Activated naive CD8-positive, alpha-beta T cell treated with anti-CD3 and anti-CD28 coated beads for 36 hours (primary cell): ENCODE measurements around the gene COG7. TPM values are rescaled to one million over a fixed set of nuclear protein-coding genes. Genes with fewer than 3 reads are reported as not detected.

ENCODE experiments used
- DNase-seq: peaks from one replicate; pipeline ENCODE4 v3.0.0; 2021
- H3K27ac Mint-ChIP-seq: one replicate; pipeline ENCODE4 v1.8.0; 2022; ENCODE audit warnings: mild to moderate bottlenecking, moderate library complexity, mixed read lengths
- H3K27me3 Mint-ChIP-seq: one replicate; pipeline ENCODE4 v1.8.0; 2022; ENCODE audit warnings: mild to moderate bottlenecking, mixed read lengths
- H3K36me3 Mint-ChIP-seq: one replicate; pipeline ENCODE4 v1.8.0; 2021; ENCODE audit warnings: mild to moderate bottlenecking, mixed read lengths
- H3K4me1 Mint-ChIP-seq: one replicate; pipeline ENCODE4 v1.8.0; 2021; ENCODE audit warnings: mixed read lengths
- H3K4me3 Mint-ChIP-seq: one replicate; pipeline ENCODE4 v1.8.0; 2022; ENCODE audit warnings: mild to moderate bottlenecking, moderate library complexity, mixed read lengths
- H3K9me3 Mint-ChIP-seq: one replicate; pipeline ENCODE4 v1.8.0; 2022; ENCODE audit warnings: mixed read lengths
- total RNA-seq, 2 experiments: library from RNA; stranded (reverse); gene quantifications; one replicate each; pipeline ENCODE4 v1.2.3, GENCODE V29; 2021

COG7 gene
- total RNA-seq: 10 to 100 TPM; 14.0 to 14.1 TPM

DNA sequence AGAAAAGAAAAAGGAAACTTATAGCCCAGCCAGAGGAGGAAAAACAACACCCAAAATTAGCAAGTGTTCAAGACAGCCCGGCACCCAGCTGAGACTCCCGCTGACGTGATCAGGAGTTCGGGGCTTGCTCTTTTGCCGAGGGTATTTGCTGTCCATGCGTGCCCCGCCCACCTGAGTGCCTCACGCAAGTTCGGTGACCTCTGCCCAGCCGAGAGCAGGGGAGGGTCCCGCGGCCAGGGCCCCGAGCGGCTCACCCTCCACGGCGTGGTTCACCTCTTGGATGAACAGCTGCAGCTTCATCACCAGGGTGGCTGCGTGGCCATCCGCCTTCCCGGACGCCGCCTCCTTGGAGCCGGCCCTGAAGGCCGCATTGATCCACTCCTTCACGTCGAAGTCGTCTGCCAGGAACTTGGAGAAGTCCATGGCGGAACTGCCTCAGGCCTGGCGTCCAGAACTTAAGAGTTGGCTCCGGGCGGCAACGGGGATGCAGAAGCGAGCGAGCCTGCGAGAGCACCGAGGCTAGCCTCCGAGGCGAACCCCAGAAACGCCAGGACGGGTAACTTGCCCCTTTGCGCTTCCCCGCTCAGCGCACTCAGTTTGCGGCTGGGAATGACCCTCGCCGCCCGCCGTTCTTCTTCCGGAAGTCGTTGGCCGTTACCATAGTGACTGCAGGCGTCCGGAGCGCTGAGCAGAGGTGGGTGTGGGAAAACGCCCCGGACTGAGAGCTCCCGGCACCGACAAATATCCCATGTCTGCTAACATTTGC is at the start of gene COG7:
TSS of gene COG7 (minus strand) at position 618 of the 766 bp plus-strand sequence. CDS start at position 423, 195 bp downstream.
- Mint-ChIP-seq H3K27ac (peak within 1 kb of the TSS; percentile 87), H3K4me3 (peak within 1 kb of the TSS; percentile 98), H3K4me1 (peaks cover 28% of the 10 kb centered on the region), H3K9me3 (no peaks in the 10 kb centered on the region), H3K36me3 (peaks cover 2% of the 10 kb centered on the region), H3K27me3 (no peaks in the 10 kb centered on the region)
- DNase-seq: peak; percentile 88

GRCh38 chr16:23502466-23502865 is 49.5 kb upstream of the COG7 start:
- Mint-ChIP-seq H3K4me3 (no peak overlapping the region), H3K27me3 (no peaks in the 10 kb centered on the region), H3K36me3 (peaks cover 12% of the 10 kb centered on the region), H3K4me1 (peaks cover 41% of the 10 kb centered on the region), H3K27ac (no peak overlapping the region), H3K9me3 (no peaks in the 10 kb centered on the region)
- DNase-seq: no peak

GRCh38 chr16:23501291-23501690 is 48.3 kb upstream of the COG7 start:
- no peaks in the 10 kb centered on the region for H3K27me3 Mint-ChIP-seq
- H3K27ac Mint-ChIP-seq: no peak overlapping the region
- peaks cover 7% of the 10 kb centered on the region for H3K36me3 Mint-ChIP-seq
- H3K4me3 Mint-ChIP-seq: no peak overlapping the region
- DNase-seq: no peak
- no peaks in the 10 kb centered on the region for H3K9me3 Mint-ChIP-seq
- peaks cover 38% of the 10 kb centered on the region for H3K4me1 Mint-ChIP-seq

DNA sequence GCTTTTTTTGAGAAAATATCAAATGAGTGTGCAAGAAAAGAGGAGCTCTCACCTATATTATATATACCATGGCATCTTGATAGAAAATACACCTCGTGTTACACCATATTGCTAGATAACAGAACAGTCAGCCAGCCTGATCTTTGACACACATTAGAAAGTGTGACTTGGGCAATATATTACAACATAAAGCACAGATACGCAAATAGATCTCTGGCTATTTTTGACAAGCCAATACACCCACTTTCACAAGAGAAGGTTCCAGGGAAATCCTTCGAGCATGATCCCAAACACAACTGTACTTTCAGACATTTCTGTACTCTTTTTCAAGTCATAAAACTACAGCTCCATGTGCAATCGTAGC is 47.9 kb upstream of the COG7 start:
- H3K36me3 Mint-ChIP-seq: peaks cover 3% of the 10 kb centered on the region
- H3K4me3 Mint-ChIP-seq: no peak overlapping the region
- no peak overlapping the region for H3K27ac Mint-ChIP-seq
- H3K9me3 Mint-ChIP-seq: no peaks in the 10 kb centered on the region
- DNase-seq: no peak
- peaks cover 34% of the 10 kb centered on the region for H3K4me1 Mint-ChIP-seq
- H3K27me3 Mint-ChIP-seq: no peaks in the 10 kb centered on the region

DNA sequence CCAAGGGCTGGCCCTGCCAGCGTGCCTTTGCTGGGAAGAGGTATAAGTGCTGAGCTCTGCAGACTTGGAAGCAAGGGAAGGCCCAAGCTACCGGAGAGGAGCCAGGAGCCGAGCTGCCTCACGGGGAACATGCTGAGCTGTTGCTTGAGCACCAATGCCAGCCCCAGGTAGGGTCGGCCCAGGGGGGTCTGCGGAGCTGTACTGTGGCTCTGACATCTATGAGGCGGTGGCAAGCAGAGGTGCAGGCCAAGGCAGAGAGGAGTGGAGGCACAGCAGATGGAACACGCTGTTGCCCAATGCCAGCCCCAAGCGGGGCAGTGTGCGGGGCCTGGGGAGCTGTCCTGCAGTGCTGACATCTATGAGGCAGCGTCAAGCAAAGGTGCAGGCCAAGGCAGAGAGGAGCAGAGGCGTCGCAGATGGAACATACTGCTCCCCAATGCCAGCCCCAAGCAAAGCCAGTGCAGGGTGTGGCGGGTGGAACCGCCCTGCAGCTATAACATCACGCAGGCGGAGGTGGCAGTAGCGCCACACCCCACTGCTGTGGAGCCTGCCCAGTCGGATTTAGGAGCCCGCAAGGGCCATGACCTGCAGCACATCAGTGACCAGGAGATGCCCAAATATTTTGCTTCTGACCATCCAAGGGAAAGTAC is 47.3 kb upstream of the COG7 start:
- H3K9me3 Mint-ChIP-seq: no peaks in the 10 kb centered on the region
- no peak overlapping the region for H3K27ac Mint-ChIP-seq
- peaks cover 3% of the 10 kb centered on the region for H3K36me3 Mint-ChIP-seq
- no peak overlapping the region for H3K4me3 Mint-ChIP-seq
- DNase-seq: no peak
- peaks cover 30% of the 10 kb centered on the region for H3K4me1 Mint-ChIP-seq
- no peaks in the 10 kb centered on the region for H3K27me3 Mint-ChIP-seq

- Mint-ChIP-seq H3K9me3 (no peaks in the 10 kb centered on the region), H3K27me3 (no peaks in the 10 kb centered on the region), H3K27ac (no peak overlapping the region), H3K4me3 (no peak overlapping the region), H3K36me3 (peaks cover 3% of the 10 kb centered on the region), H3K4me1 (peaks cover 25% of the 10 kb centered on the region)
- DNase-seq: no peak
Measured at GRCh38 chr16:23499801-23500200, 46.8 kb upstream of the COG7 start.

DNA sequence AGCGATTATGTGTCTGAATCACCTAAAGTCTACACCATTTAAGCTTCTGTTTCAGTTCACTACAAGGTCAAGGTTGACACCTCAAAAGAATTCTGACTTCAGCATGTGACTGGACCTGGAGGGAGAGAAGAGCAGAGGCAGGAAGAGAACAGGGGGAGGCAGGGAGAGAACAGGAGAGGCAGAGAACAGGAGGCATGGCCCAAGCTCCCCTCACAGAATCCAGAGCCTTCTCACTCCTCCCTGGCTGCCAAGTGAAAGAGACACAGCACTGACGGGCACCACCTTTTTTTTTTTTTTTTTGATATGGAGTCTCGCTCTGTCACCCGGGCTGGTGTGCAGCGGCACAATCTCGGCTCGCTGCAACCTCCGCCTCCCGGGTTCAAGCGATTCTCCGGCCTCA is 45.9 kb upstream of the COG7 start:
- Mint-ChIP-seq H3K36me3 (peaks cover 3% of the 10 kb centered on the region), H3K27ac (peak overlapping the region; percentile 14)

GRCh38 chr16:23497543-23497868 is 44.5 kb upstream of the COG7 start:
- H3K4me1 Mint-ChIP-seq: peaks cover 15% of the 10 kb centered on the region
- peak overlapping the region; percentile 32 for H3K27ac Mint-ChIP-seq
- no peak overlapping the region for H3K4me3 Mint-ChIP-seq
- DNase-seq: no peak
- no peaks in the 10 kb centered on the region for H3K27me3 Mint-ChIP-seq
- H3K9me3 Mint-ChIP-seq: no peaks in the 10 kb centered on the region
- peaks cover 3% of the 10 kb centered on the region for H3K36me3 Mint-ChIP-seq

More for the DNA sequence above, 45.9 kb upstream of the COG7 start:
- no peak overlapping the region for H3K4me3 Mint-ChIP-seq
- DNase-seq: no peak
- H3K4me1 Mint-ChIP-seq: peaks cover 19% of the 10 kb centered on the region
- no peaks in the 10 kb centered on the region for H3K27me3 Mint-ChIP-seq
- no peaks in the 10 kb centered on the region for H3K9me3 Mint-ChIP-seq

DNA sequence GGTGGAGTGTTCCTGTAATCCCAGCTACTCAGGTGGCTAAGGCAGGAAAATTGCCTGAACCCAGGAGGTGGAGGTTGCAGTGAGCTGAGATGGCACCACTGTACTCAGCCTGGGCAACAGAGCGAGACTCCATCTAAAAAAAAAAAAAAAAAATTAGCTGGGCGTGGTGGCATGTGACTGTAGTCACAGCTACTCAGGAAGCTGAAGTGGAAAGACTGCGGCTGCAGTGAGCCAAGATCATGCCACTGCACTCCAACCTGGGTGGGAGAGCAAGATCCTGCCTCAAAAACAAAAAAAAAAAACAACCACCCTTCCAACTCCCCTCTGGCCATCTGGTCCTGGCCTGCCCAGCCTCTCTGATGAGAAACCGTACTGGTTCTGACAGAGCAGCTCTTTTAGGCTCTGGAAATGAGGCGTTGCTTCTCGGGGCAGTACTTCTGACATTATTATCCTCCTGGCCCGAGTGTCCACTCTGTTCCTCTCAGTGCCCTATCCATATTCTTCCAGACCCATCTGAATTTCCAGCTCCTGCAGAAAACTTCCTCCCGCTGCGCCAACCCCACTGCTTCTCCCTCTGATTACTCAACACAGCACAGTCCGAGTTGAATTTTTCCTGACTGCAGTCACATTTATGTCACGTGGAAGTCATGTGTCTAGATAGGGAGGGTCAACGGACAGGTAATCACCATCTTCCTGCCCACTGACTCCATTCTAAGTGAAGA is 44.0 kb upstream of the COG7 start:
- H3K4me3 Mint-ChIP-seq: no peak overlapping the region
- H3K27me3 Mint-ChIP-seq: no peaks in the 10 kb centered on the region
- DNase-seq: no peak
- H3K4me1 Mint-ChIP-seq: peaks cover 11% of the 10 kb centered on the region
- H3K9me3 Mint-ChIP-seq: no peaks in the 10 kb centered on the region
- H3K27ac Mint-ChIP-seq: peak overlapping the region; percentile 32
- peaks cover 6% of the 10 kb centered on the region for H3K36me3 Mint-ChIP-seq

DNA sequence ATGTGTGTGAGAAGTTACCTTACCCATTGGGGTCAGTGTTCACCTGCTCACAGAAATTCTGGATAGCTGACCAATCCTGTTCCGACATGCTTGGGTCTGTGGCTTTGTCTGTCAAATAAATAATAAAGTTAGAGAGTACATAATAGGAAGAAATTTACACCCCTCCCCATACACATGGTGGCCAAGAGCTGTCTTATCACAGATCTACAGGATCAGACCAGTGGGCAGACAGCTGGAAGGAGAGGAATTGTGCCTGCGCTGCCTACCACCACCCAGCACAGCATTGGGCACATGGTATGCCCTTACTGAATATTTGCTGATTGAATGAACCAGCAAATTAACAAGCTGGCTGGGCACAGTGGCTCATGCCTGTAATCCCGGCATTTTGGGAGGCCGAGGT is 42.7 kb upstream of the COG7 start:
- no peak for DNase-seq
- H3K36me3 Mint-ChIP-seq: peaks cover 9% of the 10 kb centered on the region
- peaks cover 9% of the 10 kb centered on the region for H3K4me1 Mint-ChIP-seq
- no peaks in the 10 kb centered on the region for H3K9me3 Mint-ChIP-seq
- no peak overlapping the region for H3K27ac Mint-ChIP-seq
- no peak overlapping the region for H3K4me3 Mint-ChIP-seq
- H3K27me3 Mint-ChIP-seq: no peaks in the 10 kb centered on the region

DNA sequence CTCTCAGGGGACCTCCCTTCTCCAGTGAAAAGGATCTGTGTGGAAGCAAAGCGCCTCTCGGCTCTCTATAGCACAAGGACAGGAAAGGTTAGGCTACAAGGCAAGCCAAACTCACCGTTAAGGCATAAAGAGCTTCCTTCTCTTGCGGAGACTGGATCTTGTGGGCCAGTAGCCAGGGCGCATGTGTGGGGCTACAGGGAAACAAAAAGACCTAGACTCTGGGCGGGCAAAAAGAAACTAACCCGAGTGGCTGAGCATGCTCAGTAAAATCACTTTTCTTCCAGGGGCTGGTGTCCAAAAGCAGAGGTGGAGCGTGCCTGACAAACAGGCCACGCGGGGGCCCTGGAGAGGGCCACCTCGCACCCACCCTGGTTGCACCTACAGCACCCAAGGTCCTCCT is 41.2 kb upstream of the COG7 start:
- Mint-ChIP-seq H3K27ac (no peak overlapping the region), H3K27me3 (no peaks in the 10 kb centered on the region)
- no peak for DNase-seq

DNA sequence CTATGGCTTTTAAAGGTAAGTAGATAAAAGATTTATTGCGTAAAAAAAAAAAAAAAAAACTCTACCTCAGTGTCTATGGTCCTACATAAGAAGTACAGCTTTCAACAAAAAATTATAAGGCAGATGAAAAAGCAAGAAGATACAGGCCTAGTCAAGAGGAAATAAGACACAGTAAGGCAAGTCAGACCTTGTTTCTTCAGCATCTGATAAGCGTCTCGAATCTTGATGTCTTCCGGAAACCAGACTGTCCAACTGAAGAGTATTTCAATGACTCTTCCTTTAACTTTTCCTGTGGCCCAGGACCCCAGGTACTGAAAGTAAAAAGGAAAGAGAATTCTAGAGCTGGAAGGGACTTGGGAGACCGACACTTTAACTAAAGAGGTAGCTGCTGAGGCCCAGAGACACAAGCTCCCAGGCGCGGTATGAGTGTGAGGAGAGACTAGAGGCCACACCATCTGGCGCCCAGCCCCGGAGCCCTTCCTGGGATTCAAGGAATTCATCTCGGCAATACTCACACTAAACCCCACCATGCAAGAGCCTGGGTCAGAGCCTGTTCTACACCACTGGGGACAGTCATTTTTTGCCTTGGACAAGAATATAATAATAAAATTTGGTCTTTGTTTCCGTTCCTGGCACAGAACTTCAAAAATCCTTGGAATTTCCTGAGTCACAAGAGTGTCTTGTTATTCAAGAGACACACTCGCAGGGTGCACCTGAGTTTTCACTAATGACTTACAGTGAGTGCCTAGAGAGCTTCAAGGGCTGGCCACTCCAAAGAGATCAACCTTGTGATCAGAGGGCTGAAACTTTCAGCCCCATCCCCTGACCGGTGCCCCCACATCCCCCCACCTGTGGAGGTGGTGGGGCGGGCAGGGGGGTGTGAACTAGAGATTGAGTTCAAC is 38.8 kb upstream of the COG7 start:
- H3K36me3 Mint-ChIP-seq: peaks cover 11% of the 10 kb centered on the region
- no peaks in the 10 kb centered on the region for H3K27me3 Mint-ChIP-seq
- no peak overlapping the region for H3K27ac Mint-ChIP-seq
- H3K9me3 Mint-ChIP-seq: no peaks in the 10 kb centered on the region
- no peaks in the 10 kb centered on the region for H3K4me1 Mint-ChIP-seq
- H3K4me3 Mint-ChIP-seq: no peak overlapping the region
- DNase-seq: no peak

More for the DNA sequence above, 41.2 kb upstream of the COG7 start:
- Mint-ChIP-seq H3K4me1 (peaks cover 8% of the 10 kb centered on the region), H3K4me3 (no peak overlapping the region), H3K9me3 (no peaks in the 10 kb centered on the region), H3K36me3 (peaks cover 14% of the 10 kb centered on the region)

- no peaks in the 10 kb centered on the region for H3K4me1 Mint-ChIP-seq
- no peaks in the 10 kb centered on the region for H3K27me3 Mint-ChIP-seq
- no peak for DNase-seq
- no peak overlapping the region for H3K27ac Mint-ChIP-seq
- H3K9me3 Mint-ChIP-seq: no peaks in the 10 kb centered on the region
- H3K4me3 Mint-ChIP-seq: no peak overlapping the region
- peaks cover 19% of the 10 kb centered on the region for H3K36me3 Mint-ChIP-seq
Measured at GRCh38 chr16:23486480-23486879, 33.5 kb upstream of the COG7 start.

DNA sequence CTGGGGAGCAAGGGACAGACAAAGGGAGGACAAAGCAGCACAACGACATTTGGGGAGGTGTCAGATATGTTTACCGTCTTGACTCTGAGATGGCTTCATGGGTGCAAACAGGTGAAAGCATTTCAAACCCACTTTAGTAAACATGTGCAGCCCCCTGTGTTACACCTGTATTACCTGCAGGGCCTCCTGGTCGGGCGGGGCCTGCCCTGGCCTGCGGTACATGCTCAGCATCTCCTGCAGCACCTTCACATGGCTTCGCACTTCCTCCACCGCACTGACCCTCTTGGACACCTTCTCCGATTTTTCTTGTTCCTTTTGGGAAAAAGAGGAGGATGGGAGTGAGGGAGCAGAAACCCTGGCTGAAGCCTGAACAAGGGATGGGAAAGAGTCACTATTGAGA is 32.9 kb upstream of the COG7 start:
- no peak overlapping the region for H3K4me3 Mint-ChIP-seq
- H3K27ac Mint-ChIP-seq: no peak overlapping the region
- H3K36me3 Mint-ChIP-seq: peaks cover 17% of the 10 kb centered on the region
- H3K9me3 Mint-ChIP-seq: no peaks in the 10 kb centered on the region
- no peaks in the 10 kb centered on the region for H3K4me1 Mint-ChIP-seq
- no peak for DNase-seq
- H3K27me3 Mint-ChIP-seq: no peaks in the 10 kb centered on the region

GRCh38 chr16:23485257-23485614 is 32.2 kb upstream of the COG7 start:
- no peaks in the 10 kb centered on the region for H3K27me3 Mint-ChIP-seq
- peaks cover 16% of the 10 kb centered on the region for H3K36me3 Mint-ChIP-seq
- H3K9me3 Mint-ChIP-seq: no peaks in the 10 kb centered on the region
- no peak for DNase-seq
- no peak overlapping the region for H3K4me3 Mint-ChIP-seq
- H3K27ac Mint-ChIP-seq: no peak overlapping the region
- no peaks in the 10 kb centered on the region for H3K4me1 Mint-ChIP-seq
